D721Med (cell line): Measurements from ENCODE around the gene ASPG.

Experiments used
- DNase-seq: peaks from one replicate; pipeline ENCODE4 v3.0.0; 2011; ENCODE audit warnings: low spot score; ENCODE audit not compliant: insufficient read length
- FAIRE-seq: peaks from 2 replicates; lab custom pipeline; 2011; peaks lifted over from hg19 to GRCh38; lab: Jason Lieb, UNC
- CTCF ChIP-seq: IDR thresholded peaks from 2 replicates; pipeline ENCODE4 v1.5.1; 2012; ENCODE audit warnings: mild to moderate bottlenecking, control low read depth; ENCODE audit not compliant: insufficient read depth; ENCODE audit errors: missing control alignments

ASPG gene

GRCh38 chr14:104054222-104054905, 31.1 kb upstream of the ASPG start:
- FAIRE-seq, result no peak
- DNase-seq, result no peak
- TF ChIP-seq CTCF, result no peak

GRCh38 chr14:104062281-104062680, 23.2 kb upstream of the ASPG start:
- FAIRE-seq (no peak), DNase-seq (no peak)
- TF ChIP-seq CTCF, result no peak

- FAIRE-seq, result no peak
- DNase-seq, result no peak
- no peak for TF ChIP-seq CTCF
Measured at GRCh38 chr14:104064003-104064402, 21.5 kb upstream of the ASPG start.

GRCh38 chr14:104066279-104066678, 19.2 kb upstream of the ASPG start:
- TF ChIP-seq CTCF, result no peak
- FAIRE-seq, result no peak
- no peak for DNase-seq

- DNase-seq, result no peak
Measured at GRCh38 chr14:104066719-104067295, 18.7 kb upstream of the ASPG start.

GRCh38 chr14:104069541-104069940, 16.0 kb upstream of the ASPG start:
- DNase-seq (no peak), FAIRE-seq (no peak)
- TF ChIP-seq CTCF, result no peak

More at GRCh38 chr14:104066719-104067295, 18.7 kb upstream of the ASPG start:
- TF ChIP-seq CTCF, result no peak
- FAIRE-seq, result no peak

- no peak for TF ChIP-seq CTCF
- FAIRE-seq (no peak), DNase-seq (no peak)
Measured at GRCh38 chr14:104072586-104072985, 12.9 kb upstream of the ASPG start.
